Astrocyte (in vitro differentiated cells and primary cell): ENCODE results near the gene CDON.

Experiments
- CTCF ChIP-seq: IDR thresholded peaks from 2 replicates; pipeline ENCODE4 v1.5.1; 2011; ENCODE audit warnings: low read depth, mild to moderate bottlenecking, inconsistent platforms, low read length, moderate library complexity; ENCODE audit not compliant: insufficient read depth
- EZH2 ChIP-seq: IDR thresholded peaks from 2 replicates; pipeline ENCODE4 v1.6.1; 2012; ENCODE audit warnings: mild to moderate bottlenecking, low read length, inconsistent platforms; ENCODE audit not compliant: insufficient read depth

GRCh38 chr11:125982348-125982730 is 80.3 kb downstream of the CDON start:
- TF ChIP-seq CTCF: no peak
- no peak for TF ChIP-seq EZH2
